Omental fat pad (tissue), 4 donors: ENCODE data around the gene MYL3. TPM values are rescaled to one million over a fixed set of nuclear protein-coding genes. Genes with fewer than 3 reads are reported as not detected.

Experiments
- ATAC-seq: fragments of 150-250 bp; one replicate; pipeline ENCODE4 v1.9.1; 2016; ENCODE audit warnings: mild to moderate bottlenecking, moderate library complexity; ENCODE audit not compliant: low FRiP score
- DNase-seq: peaks from one replicate; pipeline ENCODE4 v3.0.0-alpha.2; 2019; ENCODE audit warnings: low spot score
- total RNA-seq, 4 donors: library from RNA; depleted of rRNA; stranded (reverse); fragments of >200 nt; gene quantifications; one replicate each; pipeline ENCODE4 v1.1.0, GENCODE V29; 2016
- TF ChIP-seq, protein P1 (sequence below), 3 donors: fragments of 450-650 bp; IDR thresholded peaks; one replicate each; pipeline ENCODE4 v1.5.1; 2016 to 2017; ENCODE audit warnings: antibody characterized with exemption in 3 of 3, mild to moderate bottlenecking in 3 of 3, moderate library complexity in 2 of 3

The MYL3 gene
- total RNA-seq, 4 donors from 2014 or later = 3.9 to 11.7 (median 5.0) TPM

DNA sequence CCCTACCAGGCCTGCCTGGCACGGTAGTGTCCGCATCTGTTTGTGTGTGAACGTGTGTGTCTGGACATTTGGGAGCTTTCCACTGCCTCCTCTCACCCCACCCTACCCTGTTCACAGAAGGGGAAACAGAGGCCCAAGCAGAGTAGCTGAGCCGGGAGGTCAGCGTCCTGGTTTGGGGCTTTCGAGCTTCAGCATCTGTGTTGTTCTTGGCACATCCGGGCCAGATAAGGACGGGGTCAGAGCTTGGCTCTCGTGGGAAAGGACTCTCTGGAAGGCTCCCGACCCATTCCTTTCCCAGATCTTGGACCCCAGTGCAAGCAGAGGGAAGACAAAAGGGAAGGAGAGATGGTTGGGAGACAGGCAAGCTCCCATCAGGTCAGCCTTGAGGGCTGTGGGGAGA is 8.0 kb upstream of the MYL3 start:
- TF ChIP-seq, protein P1, sequence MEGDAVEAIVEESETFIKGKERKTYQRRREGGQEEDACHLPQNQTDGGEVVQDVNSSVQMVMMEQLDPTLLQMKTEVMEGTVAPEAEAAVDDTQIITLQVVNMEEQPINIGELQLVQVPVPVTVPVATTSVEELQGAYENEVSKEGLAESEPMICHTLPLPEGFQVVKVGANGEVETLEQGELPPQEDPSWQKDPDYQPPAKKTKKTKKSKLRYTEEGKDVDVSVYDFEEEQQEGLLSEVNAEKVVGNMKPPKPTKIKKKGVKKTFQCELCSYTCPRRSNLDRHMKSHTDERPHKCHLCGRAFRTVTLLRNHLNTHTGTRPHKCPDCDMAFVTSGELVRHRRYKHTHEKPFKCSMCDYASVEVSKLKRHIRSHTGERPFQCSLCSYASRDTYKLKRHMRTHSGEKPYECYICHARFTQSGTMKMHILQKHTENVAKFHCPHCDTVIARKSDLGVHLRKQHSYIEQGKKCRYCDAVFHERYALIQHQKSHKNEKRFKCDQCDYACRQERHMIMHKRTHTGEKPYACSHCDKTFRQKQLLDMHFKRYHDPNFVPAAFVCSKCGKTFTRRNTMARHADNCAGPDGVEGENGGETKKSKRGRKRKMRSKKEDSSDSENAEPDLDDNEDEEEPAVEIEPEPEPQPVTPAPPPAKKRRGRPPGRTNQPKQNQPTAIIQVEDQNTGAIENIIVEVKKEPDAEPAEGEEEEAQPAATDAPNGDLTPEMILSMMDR (IDR thresholded peaks at IDR 0.05) = no peak
- ATAC-seq = no peak
- DNase-seq = no peak

DNA sequence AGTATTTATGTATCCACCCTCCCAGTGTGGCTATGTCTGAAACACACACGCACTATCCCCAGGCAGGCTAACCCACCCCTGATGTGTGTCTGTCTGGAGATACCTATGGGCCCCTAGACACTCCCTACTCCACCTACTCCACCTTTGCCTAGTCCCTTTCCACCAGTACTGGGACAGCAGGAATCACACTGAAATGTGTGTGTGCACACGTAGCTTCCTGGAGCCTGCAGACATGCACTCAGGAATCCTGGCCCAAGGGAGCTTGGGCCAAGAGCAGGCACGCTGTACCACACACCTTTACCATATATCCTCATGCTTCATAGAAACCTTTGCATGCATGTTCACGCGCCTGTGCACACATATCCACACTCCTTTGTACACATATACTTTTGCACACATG is 7.4 kb upstream of the MYL3 start:
- DNase-seq (no peak), ATAC-seq (no peak)
- TF ChIP-seq, protein P1 (IDR thresholded peaks at IDR 0.05) = no peak

DNA sequence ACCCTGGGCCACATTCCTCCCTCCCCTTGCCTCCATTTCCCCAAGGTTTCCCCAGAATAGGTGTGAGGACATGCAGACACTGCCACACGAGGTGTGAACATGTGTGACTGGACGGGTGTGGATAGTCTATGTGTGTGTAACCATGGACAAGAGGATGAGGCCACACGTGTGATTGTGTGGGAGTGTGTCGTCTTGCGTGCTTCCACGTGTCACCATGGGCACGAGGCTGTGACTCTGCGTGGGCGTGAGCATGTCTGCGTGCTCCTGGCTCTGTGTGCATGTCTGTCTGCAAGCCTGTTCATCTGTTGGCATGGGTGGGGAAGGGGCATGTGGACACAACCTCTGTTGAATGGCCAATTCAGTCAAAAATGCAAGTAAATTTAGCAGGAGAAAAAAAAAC is 6.2 kb upstream of the MYL3 start:
- ATAC-seq (no peak), DNase-seq (no peak)
- TF ChIP-seq, protein P1 (IDR thresholded peaks at IDR 0.05) = no peak

DNA sequence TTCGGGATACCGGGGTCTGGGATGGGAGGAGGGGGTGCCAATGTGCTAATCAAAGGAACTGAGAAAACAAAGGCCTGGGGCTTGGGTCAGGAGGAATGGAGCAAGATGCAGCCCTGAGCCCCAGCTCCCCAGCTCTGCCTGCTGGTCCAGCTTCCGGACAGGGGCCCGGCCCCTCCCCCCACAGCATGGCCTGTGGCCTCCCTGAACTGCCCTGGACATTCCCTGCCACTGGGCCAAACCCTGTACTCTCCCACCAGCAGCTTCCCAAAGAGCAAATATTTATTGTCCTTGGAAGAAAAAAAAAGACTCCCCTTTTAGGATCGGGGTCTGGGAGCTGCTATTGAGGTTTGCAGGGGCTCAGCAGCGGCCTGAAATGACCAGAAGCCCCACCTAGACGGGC is 5.7 kb upstream of the MYL3 start:
- ATAC-seq (no peak), DNase-seq (no peak)
- TF ChIP-seq, protein P1 (IDR thresholded peaks at IDR 0.05) = no peak

DNA sequence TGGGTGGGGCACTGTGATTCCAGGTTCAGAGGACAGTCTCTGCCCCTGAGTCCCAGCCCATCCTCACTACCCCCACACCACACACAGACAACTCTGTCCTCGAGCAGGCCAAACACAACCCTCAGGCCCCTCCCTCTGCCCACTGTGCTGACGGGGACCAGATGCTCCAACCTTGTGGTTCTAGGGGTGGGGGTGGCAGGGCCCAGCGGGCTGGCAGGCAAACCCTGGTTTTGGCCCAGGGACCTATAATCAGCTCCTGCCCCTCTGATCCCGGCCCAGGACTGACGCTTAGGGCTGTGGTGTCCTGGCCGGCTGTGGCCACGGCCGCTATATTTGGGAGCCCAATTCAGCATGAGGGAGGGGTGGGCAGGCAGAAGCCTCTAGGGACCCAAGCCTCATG is 5.0 kb upstream of the MYL3 start:
- TF ChIP-seq, protein P1 (IDR thresholded peaks at IDR 0.05) = no peak
- no peak for DNase-seq
- no peak for ATAC-seq

DNA sequence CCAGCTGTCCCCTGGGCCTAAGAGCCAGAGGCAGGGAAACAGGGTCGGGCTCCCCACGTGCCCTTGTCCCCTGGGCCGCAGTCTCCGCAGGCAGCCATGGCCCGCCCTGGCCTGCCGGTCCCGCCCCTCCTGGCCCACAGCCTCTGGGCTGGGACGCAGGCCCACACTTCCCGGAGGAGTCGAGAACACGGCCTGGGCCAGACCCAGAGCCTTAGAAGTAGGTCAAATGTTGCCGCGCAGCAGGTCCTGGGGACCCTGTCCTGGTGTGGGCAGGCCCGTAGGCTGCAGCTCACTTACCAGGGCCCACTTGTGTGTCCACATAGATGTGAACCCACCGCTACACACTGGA is 4.3 kb upstream of the MYL3 start:
- no peak for DNase-seq
- TF ChIP-seq, protein P1 (IDR thresholded peaks at IDR 0.05) = no peak
- peak; percentile 88 for ATAC-seq

DNA sequence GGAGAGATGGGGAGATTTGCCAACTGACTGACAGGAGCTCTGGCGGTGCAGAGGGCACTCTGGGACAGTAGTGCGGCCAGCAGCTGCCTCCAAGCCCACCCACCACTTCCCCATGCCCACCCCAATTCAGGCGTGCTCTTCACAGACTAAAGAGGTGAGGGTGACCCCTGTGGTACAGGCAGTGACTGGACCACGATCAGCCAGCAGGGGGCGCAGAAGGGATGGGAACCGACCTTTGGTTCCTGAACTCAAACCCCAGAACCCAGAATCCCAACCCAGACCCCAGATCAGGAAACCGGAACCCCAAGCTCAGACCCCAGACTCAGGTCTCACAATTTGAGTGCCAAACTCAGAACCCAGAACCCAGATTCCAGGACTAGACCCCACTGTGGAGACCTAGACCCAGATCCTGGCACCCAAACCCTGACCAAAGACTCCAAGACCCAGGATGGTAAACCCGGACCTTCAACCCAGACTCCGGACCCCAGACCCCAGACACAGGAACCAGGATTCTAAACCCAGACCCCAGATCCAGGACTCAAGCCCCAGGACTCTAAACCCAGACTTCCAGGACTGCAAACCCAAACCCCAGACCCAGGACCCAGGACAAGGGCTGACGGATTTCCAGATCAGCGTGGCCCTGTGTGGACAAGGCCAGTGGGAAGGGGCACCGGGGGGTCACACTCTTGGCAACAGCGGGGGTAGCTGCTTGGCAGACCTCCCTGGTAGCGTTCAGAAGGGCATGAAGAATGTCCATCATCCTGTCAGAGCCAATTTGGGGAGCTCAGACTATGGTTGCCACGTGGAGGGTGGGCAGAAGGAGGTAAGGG is 3.7 kb upstream of the MYL3 start:
- TF ChIP-seq, protein P1 (IDR thresholded peaks at IDR 0.05) = peak in 1 of 3 donors; percentile 23
- ATAC-seq (peak; percentile 38), DNase-seq (peak; percentile 95)
